ENCODE data around the gene HNRNPAB. TPM values are rescaled to one million over a fixed set of nuclear protein-coding genes. Genes with fewer than 3 reads are reported as not detected.

HNRNPAB gene
- total and polyA plus RNA-seq, 4 donors: 33.7 to 66.3 (median 50.4) TPM

DNA sequence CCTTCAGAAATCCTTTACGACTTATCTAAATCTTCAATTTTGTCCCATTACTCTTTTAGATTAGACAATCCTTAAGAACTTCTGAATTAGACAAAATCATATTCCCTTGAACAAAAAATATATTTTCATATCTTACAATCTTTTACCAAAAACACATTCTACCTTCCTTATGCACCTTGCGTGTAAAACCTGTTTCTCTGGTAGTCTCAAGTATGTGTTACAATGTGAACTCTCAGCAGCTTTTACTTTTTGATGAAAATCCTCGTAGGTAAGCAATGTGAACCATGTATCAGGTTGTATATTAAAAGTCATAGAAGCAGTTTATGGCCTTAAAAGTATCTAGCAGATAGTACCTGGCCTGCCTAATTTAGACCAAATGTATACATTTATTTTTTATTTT lies 29.9 kb upstream of the HNRNPAB start:
- no peak for DNase-seq (ENCODE audit: low spot score)
- TF ChIP-seq FOXA2 (IDR thresholded peaks at IDR 0.05) (no peak), SP1 (IDR thresholded peaks at IDR 0.05) (no peak), ATF3 (IDR thresholded peaks at IDR 0.05) (no peak), ZBTB33 (IDR thresholded peaks at IDR 0.05) (no peak), REST (IDR thresholded peaks at IDR 0.05) (no peak)
- TF ChIP-seq, protein P1, sequence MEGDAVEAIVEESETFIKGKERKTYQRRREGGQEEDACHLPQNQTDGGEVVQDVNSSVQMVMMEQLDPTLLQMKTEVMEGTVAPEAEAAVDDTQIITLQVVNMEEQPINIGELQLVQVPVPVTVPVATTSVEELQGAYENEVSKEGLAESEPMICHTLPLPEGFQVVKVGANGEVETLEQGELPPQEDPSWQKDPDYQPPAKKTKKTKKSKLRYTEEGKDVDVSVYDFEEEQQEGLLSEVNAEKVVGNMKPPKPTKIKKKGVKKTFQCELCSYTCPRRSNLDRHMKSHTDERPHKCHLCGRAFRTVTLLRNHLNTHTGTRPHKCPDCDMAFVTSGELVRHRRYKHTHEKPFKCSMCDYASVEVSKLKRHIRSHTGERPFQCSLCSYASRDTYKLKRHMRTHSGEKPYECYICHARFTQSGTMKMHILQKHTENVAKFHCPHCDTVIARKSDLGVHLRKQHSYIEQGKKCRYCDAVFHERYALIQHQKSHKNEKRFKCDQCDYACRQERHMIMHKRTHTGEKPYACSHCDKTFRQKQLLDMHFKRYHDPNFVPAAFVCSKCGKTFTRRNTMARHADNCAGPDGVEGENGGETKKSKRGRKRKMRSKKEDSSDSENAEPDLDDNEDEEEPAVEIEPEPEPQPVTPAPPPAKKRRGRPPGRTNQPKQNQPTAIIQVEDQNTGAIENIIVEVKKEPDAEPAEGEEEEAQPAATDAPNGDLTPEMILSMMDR (IDR thresholded peaks at IDR 0.05; ENCODE audit: low read depth, low read length, missing input control): no peak
- WGBS: 92% methylated on average over 3 of the region's 3 CpGs
- no peak overlapping the region for H3K27ac ChIP-seq (ENCODE audit: low read depth in 1 of 2, low read length in 2 of 2)
- H3K4me3 ChIP-seq (ENCODE audit: low read depth in 1 of 3, low read length in 3 of 3): no peak overlapping the region
- H3K36me3 ChIP-seq (ENCODE audit: control insufficient read depth in 4 of 4, insufficient read depth in 3 of 4, low read depth in 1 of 4, low read length in 3 of 4): no peaks in the 10 kb centered on the region
- H3K27me3 ChIP-seq (ENCODE audit: control insufficient read depth in 4 of 4, insufficient read depth in 4 of 4, low read length in 3 of 4): no peaks in the 10 kb centered on the region
- H3K4me1 ChIP-seq (ENCODE audit: control insufficient read depth in 4 of 4, insufficient read depth in 4 of 4, low read length in 3 of 4): no peaks in the 10 kb centered on the region
- H3K9me3 ChIP-seq (ENCODE audit: control insufficient read depth in 4 of 4, low read length in 3 of 4): no peaks in the 10 kb centered on the region
- no peak overlapping the region for H3K9ac ChIP-seq (ENCODE audit: low read depth in 1 of 2, low read length in 2 of 2)

- Histone ChIP-seq H3K27me3 (ENCODE audit: control insufficient read depth in 4 of 4, insufficient read depth in 4 of 4, low read length in 3 of 4) (peaks cover 0 to 2% (median 0%) of the 10 kb centered on the region in 4 donors), H3K9me3 (ENCODE audit: control insufficient read depth in 4 of 4, low read length in 3 of 4) (no peaks in the 10 kb centered on the region), H3K27ac (ENCODE audit: low read depth in 1 of 2, low read length in 2 of 2) (no peak overlapping the region), H3K9ac (ENCODE audit: low read depth in 1 of 2, low read length in 2 of 2) (no peak overlapping the region), H3K36me3 (ENCODE audit: control insufficient read depth in 4 of 4, insufficient read depth in 3 of 4, low read depth in 1 of 4, low read length in 3 of 4) (no peaks in the 10 kb centered on the region), H3K4me3 (ENCODE audit: low read depth in 1 of 3, low read length in 3 of 3) (no peak overlapping the region), H3K4me1 (ENCODE audit: control insufficient read depth in 4 of 4, insufficient read depth in 4 of 4, low read length in 3 of 4) (no peaks in the 10 kb centered on the region)
- TF ChIP-seq YY1 (IDR thresholded peaks at IDR 0.05): no peak
- TF ChIP-seq, protein P2, sequence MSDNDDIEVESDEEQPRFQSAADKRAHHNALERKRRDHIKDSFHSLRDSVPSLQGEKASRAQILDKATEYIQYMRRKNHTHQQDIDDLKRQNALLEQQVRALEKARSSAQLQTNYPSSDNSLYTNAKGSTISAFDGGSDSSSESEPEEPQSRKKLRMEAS (IDR thresholded peaks at IDR 0.05): no peak
- DNase-seq (ENCODE audit: low spot score): no peak
- WGBS: 74% methylated on average over 6 of the region's 6 CpGs
Observed at GRCh38 chr5:178176791-178177190, 27.5 kb upstream of the HNRNPAB start.

- Histone ChIP-seq H3K27me3 (ENCODE audit: control insufficient read depth in 4 of 4, insufficient read depth in 4 of 4, low read length in 3 of 4) (peaks cover 0 to 2% (median 0%) of the 10 kb centered on the region in 4 donors), H3K36me3 (ENCODE audit: control insufficient read depth in 4 of 4, insufficient read depth in 3 of 4, low read depth in 1 of 4, low read length in 3 of 4) (no peaks in the 10 kb centered on the region), H3K4me1 (ENCODE audit: control insufficient read depth in 4 of 4, insufficient read depth in 4 of 4, low read length in 3 of 4) (no peaks in the 10 kb centered on the region), H3K4me3 (ENCODE audit: low read depth in 1 of 3, low read length in 3 of 3) (no peak overlapping the region), H3K9ac (ENCODE audit: low read depth in 1 of 2, low read length in 2 of 2) (no peak overlapping the region), H3K27ac (ENCODE audit: low read depth in 1 of 2, low read length in 2 of 2) (no peak overlapping the region), H3K9me3 (ENCODE audit: control insufficient read depth in 4 of 4, low read length in 3 of 4) (no peaks in the 10 kb centered on the region)
- WGBS: 87% methylated on average over 8 of the region's 8 CpGs
- no peak for TF ChIP-seq YY1 (IDR thresholded peaks at IDR 0.05)
- TF ChIP-seq JUND (IDR thresholded peaks at IDR 0.05): no peak
- no peak for TF ChIP-seq ZBTB33 (IDR thresholded peaks at IDR 0.05)
- TF ChIP-seq, protein P2 (IDR thresholded peaks at IDR 0.05): no peak
- no peak for DNase-seq (ENCODE audit: low spot score)
Observed at GRCh38 chr5:178177569-178177968, 26.8 kb upstream of the HNRNPAB start.
